ENCODE results near the gene EFS.

Gene EFS

GRCh38 chr14:23378612-23379220 is 13.7 kb upstream of the EFS start:
- no peak for DNase-seq

DNA sequence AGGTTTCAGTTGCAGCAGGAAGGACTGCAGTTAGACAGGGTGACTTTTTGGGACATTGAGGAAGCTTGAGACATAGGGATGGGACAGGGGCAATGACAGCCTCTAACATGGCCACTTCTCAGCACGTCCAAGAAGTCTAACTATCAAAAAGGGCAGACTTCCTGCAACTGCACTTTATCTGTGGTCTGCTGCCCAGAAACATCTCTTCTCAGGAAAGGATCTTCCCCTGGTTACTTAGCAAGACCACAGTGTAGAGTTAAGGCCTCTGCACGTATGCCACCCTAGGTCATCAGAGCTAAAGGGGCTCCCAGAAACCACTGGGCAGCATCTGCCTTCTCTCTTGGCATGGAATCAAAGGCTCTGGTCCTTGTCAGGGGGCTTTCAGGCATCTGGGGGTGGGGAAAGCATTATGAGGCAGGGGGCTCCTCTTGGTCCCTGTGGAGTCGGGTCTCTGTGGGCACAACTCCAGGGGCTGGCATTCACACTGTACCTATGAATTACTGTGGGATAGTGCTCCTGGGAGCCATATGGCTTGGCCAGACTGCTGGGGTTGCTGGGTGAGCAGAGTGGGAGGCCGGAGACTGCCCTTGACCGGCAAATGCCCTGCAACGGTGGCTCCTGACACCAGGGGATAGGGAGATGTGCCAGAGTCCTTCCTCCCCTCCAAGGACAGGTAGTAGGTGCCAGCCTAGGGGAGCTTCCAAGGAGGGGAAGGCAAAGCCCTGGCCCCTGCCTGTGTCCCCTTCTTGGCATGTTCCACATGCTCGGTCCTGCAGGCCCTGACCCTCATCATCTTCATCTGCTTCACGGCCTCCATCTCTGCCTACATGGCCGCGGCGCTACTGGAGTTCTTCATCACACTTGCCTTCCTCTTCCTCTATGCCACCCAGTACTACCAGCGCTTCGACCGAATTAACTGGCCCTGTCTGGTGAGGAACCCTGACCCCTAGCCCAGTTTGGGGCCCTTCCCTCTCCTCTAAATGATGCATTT is 12.9 kb upstream of the EFS start:
- no peak for DNase-seq

GRCh38 chr14:23377198-23377550 is 12.2 kb upstream of the EFS start:
- no peak for DNase-seq

- no peak for DNase-seq
Observed at GRCh38 chr14:23376482-23377197, 11.7 kb upstream of the EFS start, which contains the start of gene CMTM5. Gene CMTM5 (plus strand): TSS chr14:23377046. CDS start chr14:23377252, 206 bp downstream.

DNA sequence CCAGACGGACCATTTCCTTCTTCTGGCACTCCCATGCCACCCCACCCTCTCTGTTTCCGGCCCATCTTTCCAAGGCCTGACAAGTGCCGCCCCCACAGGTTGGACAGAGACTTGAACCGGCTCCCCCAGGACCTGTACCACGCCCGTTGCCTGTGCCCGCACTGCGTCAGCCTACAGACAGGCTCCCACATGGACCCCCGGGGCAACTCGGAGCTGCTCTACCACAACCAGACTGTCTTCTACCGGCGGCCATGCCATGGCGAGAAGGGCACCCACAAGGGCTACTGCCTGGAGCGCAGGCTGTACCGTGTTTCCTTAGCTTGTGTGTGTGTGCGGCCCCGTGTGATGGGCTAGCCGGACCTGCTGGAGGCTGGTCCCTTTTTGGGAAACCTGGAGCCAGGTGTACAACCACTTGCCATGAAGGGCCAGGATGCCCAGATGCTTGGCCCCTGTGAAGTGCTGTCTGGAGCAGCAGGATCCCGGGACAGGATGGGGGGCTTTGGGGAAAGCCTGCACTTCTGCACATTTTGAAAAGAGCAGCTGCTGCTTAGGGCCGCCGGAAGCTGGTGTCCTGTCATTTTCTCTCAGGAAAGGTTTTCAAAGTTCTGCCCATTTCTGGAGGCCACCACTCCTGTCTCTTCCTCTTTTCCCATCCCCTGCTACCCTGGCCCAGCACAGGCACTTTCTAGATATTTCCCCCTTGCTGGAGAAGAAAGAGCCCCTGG is 10.7 kb upstream of the EFS start:
- no peak for DNase-seq

GRCh38 chr14:23373041-23373440 is 8.1 kb upstream of the EFS start:
- no peak for DNase-seq

- DNase-seq: no peak
Observed at GRCh38 chr14:23372509-23372908, 7.5 kb upstream of the EFS start, which contains the start of gene IL25. Gene IL25 (plus strand): TSS chr14:23372809.

- DNase-seq: no peak
Observed at GRCh38 chr14:23371865-23372264, 6.9 kb upstream of the EFS start.

GRCh38 chr14:23370221-23370620 is 5.2 kb upstream of the EFS start:
- DNase-seq: no peak

- no peak for DNase-seq
Observed at GRCh38 chr14:23366426-23366921, 1.5 kb upstream of the EFS start.

- no peak for DNase-seq
Observed at GRCh38 chr14:23365732-23366425, 907 bp upstream of the EFS start.

- no peak for DNase-seq
Observed at GRCh38 chr14:23364164-23365035, 572 bp downstream of the EFS start.

GRCh38 chr14:23362200-23362599 is 2.8 kb downstream of the EFS start:
- DNase-seq: no peak

GRCh38 chr14:23361763-23362162 is 3.2 kb downstream of the EFS start:
- DNase-seq: no peak

- DNase-seq: no peak
Observed at GRCh38 chr14:23361320-23361719, 3.7 kb downstream of the EFS start.

- no peak for DNase-seq
Observed at GRCh38 chr14:23360496-23360895, 4.5 kb downstream of the EFS start.

GRCh38 chr14:23359722-23360447 is 5.1 kb downstream of the EFS start:
- DNase-seq: no peak

GRCh38 chr14:23359167-23359626 is 5.8 kb downstream of the EFS start:
- DNase-seq: no peak

GRCh38 chr14:23358553-23359166 is 6.3 kb downstream of the EFS start:
- DNase-seq: no peak

GRCh38 chr14:23358042-23358441 is 6.9 kb downstream of the EFS start:
- DNase-seq: no peak

Data from stimulated activated naive CD4-positive, alpha-beta T cell treated with Interleukin-2 at 50 U/mL for 16 hours (primary cell).